SH-SY5Y (cell line): ENCODE data around the gene KRT4.

Experiments
- GATA2 ChIP-seq: IDR thresholded peaks from 2 replicates; pipeline ENCODE4 v1.6.1; 2011; ENCODE audit warnings: mild to moderate bottlenecking, low read depth, low read length
- GATA3 ChIP-seq: IDR thresholded peaks from 2 replicates; pipeline ENCODE4 v1.6.1; 2011; ENCODE audit warnings: low read depth, mild to moderate bottlenecking, low read length, moderate library complexity

DNA sequence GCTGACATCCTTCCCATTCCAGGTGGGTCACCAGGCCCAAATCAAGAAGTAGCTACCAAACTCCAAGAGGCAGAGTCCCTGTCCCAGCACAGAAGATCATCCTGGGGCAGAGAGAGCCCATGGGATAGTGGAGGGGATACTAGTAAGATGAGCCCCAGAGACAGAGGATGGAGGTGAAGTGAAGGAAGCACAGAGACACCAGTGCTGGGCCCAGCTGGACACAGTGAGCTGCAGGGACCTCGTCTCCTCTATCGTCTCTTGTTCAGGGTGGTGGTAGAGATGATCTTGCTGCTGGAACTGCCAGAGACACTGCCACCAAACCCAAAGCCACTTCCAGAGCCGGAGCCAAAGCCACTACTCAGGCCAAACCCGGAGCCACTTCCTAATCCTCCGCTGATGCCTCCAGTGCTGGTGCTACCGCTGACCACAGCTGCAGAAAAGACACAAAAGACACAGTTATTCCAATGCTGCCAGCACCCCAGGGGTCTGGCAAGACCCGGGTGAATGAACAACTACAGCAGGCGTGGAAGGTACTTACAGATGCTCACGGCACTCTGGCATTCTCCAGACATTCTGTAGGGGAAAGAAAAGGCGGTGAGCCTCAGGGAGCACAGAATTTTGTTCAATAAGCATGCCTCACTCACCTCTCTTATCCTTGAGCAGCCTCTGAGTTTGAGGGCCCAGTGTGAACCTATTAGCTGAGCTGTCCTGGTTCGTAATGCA is 6.9 kb downstream of the KRT4 start:
- TF ChIP-seq GATA3 (no peak), GATA2 (no peak)
